Mesenchymal stem cell (in vitro differentiated cells and primary cell): ENCODE measurements around the gene ERAL1.

ENCODE experiments used
- DNase-seq: peaks from one replicate; pipeline ENCODE4 v3.0.0-alpha.2; 2013
- H2AFZ ChIP-seq: one replicate; pipeline ENCODE4 v1.6.1; 2013; ENCODE audit warnings: low read depth, mild to moderate bottlenecking, control low read depth, inconsistent platforms, low read length, moderate library complexity
- H2AK5ac ChIP-seq: 2 replicates; pipeline ENCODE4 v1.6.1; 2013; ENCODE audit warnings: low read length, moderate library complexity, mild to moderate bottlenecking, inconsistent platforms; ENCODE audit not compliant: severe bottlenecking
- H2BK120ac ChIP-seq: one replicate; pipeline ENCODE4 v1.6.1; 2013; ENCODE audit warnings: low read depth, mild to moderate bottlenecking, inconsistent platforms, low read length, moderate library complexity
- H2BK12ac ChIP-seq, 2 experiments: one replicate each; pipeline ENCODE4 v1.6.1; 2013; ENCODE audit warnings: inconsistent platforms in 2 of 2, low read length in 2 of 2, mild to moderate bottlenecking in 2 of 2, moderate library complexity in 2 of 2, control low read depth in 1 of 2
- H2BK15ac ChIP-seq: one replicate; pipeline ENCODE4 v1.6.1; 2013; ENCODE audit warnings: mild to moderate bottlenecking, low read depth, inconsistent platforms; ENCODE audit not compliant: poor library complexity, severe bottlenecking
- H2BK5ac ChIP-seq: 2 replicates; pipeline ENCODE4 v1.6.1; 2013; ENCODE audit warnings: low read depth, mild to moderate bottlenecking, low read length, control low read depth, inconsistent platforms; ENCODE audit not compliant: poor library complexity, severe bottlenecking
- H3K14ac ChIP-seq, 2 experiments: one replicate each; pipeline ENCODE4 v1.6.1; 2013; ENCODE audit warnings: inconsistent platforms in 2 of 2, low read length in 2 of 2, control low read depth in 1 of 2, mild to moderate bottlenecking in 1 of 2, moderate library complexity in 1 of 2
- H3K18ac ChIP-seq, 2 experiments: one replicate each; pipeline ENCODE4 v1.6.1; 2013; ENCODE audit warnings: inconsistent platforms in 2 of 2, low read length in 2 of 2, control low read depth in 1 of 2, low read depth in 1 of 2, mild to moderate bottlenecking in 1 of 2
- H3K23ac ChIP-seq, 2 experiments: one replicate each; pipeline ENCODE4 v1.6.1; 2013; ENCODE audit warnings: inconsistent platforms in 2 of 2, low read length in 2 of 2, mild to moderate bottlenecking in 2 of 2, moderate library complexity in 2 of 2, control low read depth in 1 of 2
- H3K27ac ChIP-seq: 2 replicates; pipeline ENCODE4 v1.5.1; 2013; ENCODE audit warnings: mild to moderate bottlenecking, moderate library complexity, low read length, control low read depth, inconsistent platforms; ENCODE audit not compliant: poor library complexity, severe bottlenecking
- H3K27me3 ChIP-seq, 2 experiments: 2 replicates each; pipeline versions ENCODE4 v1.6.1 to v1.7.0; 2013; ENCODE audit warnings: low read length in 2 of 2, mild to moderate bottlenecking in 2 of 2, moderate library complexity in 2 of 2, control low read depth in 1 of 2, inconsistent platforms in 1 of 2; ENCODE audit not compliant: control insufficient read depth in 1 of 2, insufficient read depth in 1 of 2
- H3K36me3 ChIP-seq, 2 experiments: 2 replicates each; pipeline versions ENCODE4 v1.6.1 to v1.7.0; 2013; ENCODE audit warnings: low read length in 2 of 2, control low read depth in 1 of 2, inconsistent platforms in 1 of 2, low read depth in 1 of 2, mild to moderate bottlenecking in 1 of 2; ENCODE audit not compliant: insufficient read depth in 2 of 2, control insufficient read depth in 1 of 2
- H3K4ac ChIP-seq, 2 experiments: one replicate each; pipeline ENCODE4 v1.6.1; 2013; ENCODE audit warnings: inconsistent platforms in 2 of 2, low read length in 2 of 2, mild to moderate bottlenecking in 2 of 2, moderate library complexity in 2 of 2, control low read depth in 1 of 2, low read depth in 1 of 2
- H3K4me1 ChIP-seq: 2 replicates; pipeline ENCODE4 v1.6.1; 2013; ENCODE audit warnings: low read depth, low read length, control low read depth; ENCODE audit not compliant: control insufficient read depth, insufficient read depth
- H3K4me2 ChIP-seq: 2 replicates; pipeline ENCODE4 v1.6.1; 2013; ENCODE audit warnings: low read length, mild to moderate bottlenecking, inconsistent platforms; ENCODE audit not compliant: poor library complexity, severe bottlenecking
- H3K4me3 ChIP-seq, 2 experiments: 2 replicates each; pipeline versions ENCODE4 v1.5.1 to v1.7.0; 2013; ENCODE audit warnings: low read length in 2 of 2, mild to moderate bottlenecking in 2 of 2, control low read depth in 1 of 2, low read depth in 1 of 2; ENCODE audit not compliant: insufficient read depth in 1 of 2
- H3K79me1 ChIP-seq: replicated peaks from 2 replicates; pipeline ENCODE4 v1.6.1; 2013; ENCODE audit warnings: mild to moderate bottlenecking, control low read depth, low read length, inconsistent platforms; ENCODE audit not compliant: poor library complexity, severe bottlenecking
- H3K9ac ChIP-seq: 2 replicates; pipeline ENCODE4 v1.7.0; 2013; ENCODE audit warnings: mild to moderate bottlenecking, low read length, moderate library complexity
- H3K9me3 ChIP-seq: 2 replicates; pipeline ENCODE4 v1.7.0; 2013; ENCODE audit warnings: mild to moderate bottlenecking, low read length; ENCODE audit not compliant: control insufficient read depth
- H4K8ac ChIP-seq: one replicate; pipeline ENCODE4 v1.6.1; 2013; ENCODE audit warnings: inconsistent platforms, mild to moderate bottlenecking, low read length, moderate library complexity
- H4K91ac ChIP-seq: one replicate; pipeline ENCODE4 v1.6.1; 2013; ENCODE audit warnings: mild to moderate bottlenecking, low read length, inconsistent platforms
- WGBS: methylation state at CpG from one replicate; pipeline ENCODE4 v1.1.7; 2013; ENCODE audit warnings: mixed read lengths; 5-methylcytosine and 5-hydroxymethylcytosine counted together

ERAL1 gene

GRCh38 chr17:28906706-28907438 lies 52.1 kb downstream of the ERAL1 start:
- Histone ChIP-seq H3K27me3 (no peaks in the 10 kb centered on the region), H3K9ac (peak overlapping the region; percentile 88), H3K27ac (no peak overlapping the region), H3K4ac (no peak overlapping the region), H3K9me3 (no peaks in the 10 kb centered on the region), H2AFZ (no peak overlapping the region), H3K4me2 (no peak overlapping the region), H3K18ac (no peak overlapping the region), H3K4me1 (peaks cover 7% of the 10 kb centered on the region), H4K91ac (no peak overlapping the region), H3K36me3 (peaks cover 61 to 71% of the 10 kb centered on the region in 2 experiments), H2BK5ac (no peak overlapping the region), H3K14ac (no peak overlapping the region), H3K79me1 (peaks cover 31% of the 10 kb centered on the region), H2BK12ac (no peak overlapping the region), H4K8ac (peak overlapping the region; percentile 31), H2BK15ac (no peak overlapping the region), H3K4me3 (peak overlapping the region in 1 of 2 experiments; percentile 42), H2AK5ac (no peak overlapping the region), H2BK120ac (no peak overlapping the region), H3K23ac (no peak overlapping the region)
- WGBS, result 98% methylated on average over 7 of the region's 7 CpGs
- DNase-seq, result no peak

GRCh38 chr17:28907709-28908475 lies 53.1 kb downstream of the ERAL1 start:
- Histone ChIP-seq H4K91ac (no peak overlapping the region), H3K79me1 (peaks cover 39% of the 10 kb centered on the region), H3K23ac (no peak overlapping the region), H2AFZ (no peak overlapping the region), H3K18ac (no peak overlapping the region), H3K4me3 (peak overlapping the region in 1 of 2 experiments; percentile 42), H3K27ac (no peak overlapping the region), H2AK5ac (no peak overlapping the region), H3K14ac (no peak overlapping the region), H4K8ac (no peak overlapping the region), H2BK15ac (no peak overlapping the region), H3K27me3 (no peaks in the 10 kb centered on the region), H3K4me2 (no peak overlapping the region), H3K9ac (peak overlapping the region; percentile 88), H3K36me3 (peaks cover 71 to 82% of the 10 kb centered on the region in 2 experiments), H3K4me1 (peaks cover 5% of the 10 kb centered on the region), H3K9me3 (no peaks in the 10 kb centered on the region), H2BK5ac (no peak overlapping the region), H2BK120ac (no peak overlapping the region), H3K4ac (no peak overlapping the region), H2BK12ac (no peak overlapping the region)
- WGBS, result 100% methylated on average over 1 of the region's 3 CpGs
- no peak for DNase-seq

- DNase-seq, result peak; percentile 82
- 63% methylated on average over 6 of the region's 6 CpGs for WGBS
- Histone ChIP-seq H3K23ac (no peak overlapping the region), H2BK120ac (no peak overlapping the region), H3K4me2 (no peak overlapping the region), H3K9me3 (no peaks in the 10 kb centered on the region), H3K4me3 (peak overlapping the region in 1 of 2 experiments; percentile 42), H3K27ac (no peak overlapping the region), H3K79me1 (peaks cover 43% of the 10 kb centered on the region), H3K9ac (peak overlapping the region; percentile 88), H4K91ac (no peak overlapping the region), H2BK12ac (no peak overlapping the region), H3K4ac (peak overlapping the region in 1 of 2 experiments; percentile 32), H3K18ac (peak overlapping the region in 1 of 2 experiments; percentile 23), H2BK15ac (no peak overlapping the region), H2AK5ac (no peak overlapping the region), H4K8ac (peak overlapping the region; percentile 0), H3K14ac (no peak overlapping the region), H3K36me3 (peaks cover 79 to 90% of the 10 kb centered on the region in 2 experiments), H3K27me3 (no peaks in the 10 kb centered on the region), H2BK5ac (no peak overlapping the region), H2AFZ (no peak overlapping the region), H3K4me1 (peaks cover 2% of the 10 kb centered on the region)
Measured at GRCh38 chr17:28908640-28909167, 53.9 kb downstream of the ERAL1 start.

- H2BK5ac ChIP-seq, result no peak overlapping the region
- H3K9ac ChIP-seq, result no peak overlapping the region
- H2BK15ac ChIP-seq, result no peak overlapping the region
- H3K9me3 ChIP-seq, result no peaks in the 10 kb centered on the region
- no peak overlapping the region for H3K27ac ChIP-seq
- WGBS, result no CpG with 5 or more reads among the region's 1 CpG
- no peak overlapping the region for H3K4me3 ChIP-seq
- no peak overlapping the region for H4K91ac ChIP-seq
- H3K36me3 ChIP-seq, result peaks cover 86 to 91% of the 10 kb centered on the region in 2 experiments
- no peak for DNase-seq
- H3K4ac ChIP-seq, result no peak overlapping the region
- peaks cover 2% of the 10 kb centered on the region for H3K4me1 ChIP-seq
- H3K79me1 ChIP-seq, result peaks cover 51% of the 10 kb centered on the region
- no peak overlapping the region for H4K8ac ChIP-seq
- no peaks in the 10 kb centered on the region for H3K27me3 ChIP-seq
- no peak overlapping the region for H2BK12ac ChIP-seq
- no peak overlapping the region for H3K23ac ChIP-seq
- H3K4me2 ChIP-seq, result no peak overlapping the region
- no peak overlapping the region for H3K18ac ChIP-seq
- no peak overlapping the region for H3K14ac ChIP-seq
- H2AFZ ChIP-seq, result no peak overlapping the region
- H2AK5ac ChIP-seq, result no peak overlapping the region
- H2BK120ac ChIP-seq, result no peak overlapping the region
Measured at GRCh38 chr17:28910534-28910933, 55.7 kb downstream of the ERAL1 start.
